Memory B cell (primary cell): ENCODE measurements around the gene GNRHR.
"Not testable (repeated sequence)": the region's sequence is repeated elsewhere in the genome, so short reads cannot be mapped to it uniquely, and the experiment has no call there.

Source experiments
- ATAC-seq: fragments of 150-1000 bp; cut with Tn5 transposase; 2 replicates; pipeline ENCODE4 v1.10.0; 2021; ENCODE audit warnings: low read depth, mild to moderate bottlenecking, moderate library complexity
- DNase-seq, 2 donors: peaks; one replicate each; pipeline ENCODE4 v3.0.0; 2022; ENCODE audit warnings: low spot score in 2 of 2
- H3K27ac Mint-ChIP-seq: one replicate; pipeline ENCODE4 v1.8.0; 2022; ENCODE audit warnings: mild to moderate bottlenecking, moderate library complexity, mixed read lengths
- H3K27me3 Mint-ChIP-seq: one replicate; pipeline ENCODE4 v1.8.0; 2022; ENCODE audit warnings: mixed read lengths
- H3K36me3 Mint-ChIP-seq: one replicate; pipeline ENCODE4 v1.8.0; 2022; ENCODE audit warnings: mild to moderate bottlenecking, mixed read lengths
- H3K4me1 Mint-ChIP-seq: one replicate; pipeline ENCODE4 v1.8.0; 2022; ENCODE audit warnings: mixed read lengths
- H3K4me3 Mint-ChIP-seq: one replicate; pipeline ENCODE4 v1.8.0; 2022; ENCODE audit warnings: mild to moderate bottlenecking, moderate library complexity, mixed read lengths
- H3K9me3 Mint-ChIP-seq: one replicate; pipeline ENCODE4 v1.8.0; 2022; ENCODE audit warnings: mixed read lengths

Gene GNRHR

GRCh38 chr4:67754288-67754687 lies at the start of gene GNRHR:
TSS of gene GNRHR (minus strand) at chr4:67754388. CDS start at chr4:67754335, 53 bp downstream.
- H3K9me3 Mint-ChIP-seq: no peaks in the 10 kb centered on the region
- H3K4me3 Mint-ChIP-seq: no peak within 1 kb of the TSS
- H3K27me3 Mint-ChIP-seq: no peaks in the 10 kb centered on the region
- H3K4me1 Mint-ChIP-seq: no peaks in the 10 kb centered on the region
- DNase-seq: no peak
- no peak for ATAC-seq
- peaks cover 4% of the 10 kb centered on the region for H3K36me3 Mint-ChIP-seq
- H3K27ac Mint-ChIP-seq: no peak within 1 kb of the TSS

GRCh38 chr4:67796810-67797209 lies 42.6 kb upstream of the GNRHR start:
- peaks cover 7% of the 10 kb centered on the region for H3K36me3 Mint-ChIP-seq
- H3K4me3 Mint-ChIP-seq: no peak overlapping the region
- no peaks in the 10 kb centered on the region for H3K4me1 Mint-ChIP-seq
- ATAC-seq (no peak), DNase-seq (no peak)
- peaks cover under 1% of the 10 kb centered on the region for H3K9me3 Mint-ChIP-seq
- H3K27me3 Mint-ChIP-seq: no peaks in the 10 kb centered on the region
- H3K27ac Mint-ChIP-seq: no peak overlapping the region

- DNase-seq (no peak), ATAC-seq (no peak)
- no peak overlapping the region for H3K4me3 Mint-ChIP-seq
- no peaks in the 10 kb centered on the region for H3K27me3 Mint-ChIP-seq
- no peaks in the 10 kb centered on the region for H3K4me1 Mint-ChIP-seq
- H3K9me3 Mint-ChIP-seq: peaks cover 3% of the 10 kb centered on the region
- no peak overlapping the region for H3K27ac Mint-ChIP-seq
- peaks cover 6% of the 10 kb centered on the region for H3K36me3 Mint-ChIP-seq
Measured at GRCh38 chr4:67790721-67791120, 36.5 kb upstream of the GNRHR start.

GRCh38 chr4:67787311-67787710 lies 33.1 kb upstream of the GNRHR start:
- H3K36me3 Mint-ChIP-seq: peaks cover 4% of the 10 kb centered on the region
- peaks cover 3% of the 10 kb centered on the region for H3K9me3 Mint-ChIP-seq
- no peak for ATAC-seq
- no peaks in the 10 kb centered on the region for H3K4me1 Mint-ChIP-seq
- no peak overlapping the region for H3K27ac Mint-ChIP-seq
- no peak for DNase-seq
- H3K4me3 Mint-ChIP-seq: no peak overlapping the region
- H3K27me3 Mint-ChIP-seq: no peaks in the 10 kb centered on the region

- Mint-ChIP-seq H3K27me3 (no peaks in the 10 kb centered on the region), H3K4me1 (no peaks in the 10 kb centered on the region), H3K27ac (no peak overlapping the region), H3K36me3 (no peaks in the 10 kb centered on the region), H3K4me3 (no peak overlapping the region), H3K9me3 (no peaks in the 10 kb centered on the region)
- ATAC-seq: no peak
- no peak for DNase-seq
Measured at GRCh38 chr4:67785528-67785927, 31.3 kb upstream of the GNRHR start.

GRCh38 chr4:67779631-67780030 lies 25.4 kb upstream of the GNRHR start:
- H3K36me3 Mint-ChIP-seq: no peaks in the 10 kb centered on the region
- H3K4me3 Mint-ChIP-seq: no peak overlapping the region
- H3K9me3 Mint-ChIP-seq: no peaks in the 10 kb centered on the region
- H3K27ac Mint-ChIP-seq: no peak overlapping the region
- H3K27me3 Mint-ChIP-seq: no peaks in the 10 kb centered on the region
- DNase-seq (no peak), ATAC-seq (no peak)
- no peaks in the 10 kb centered on the region for H3K4me1 Mint-ChIP-seq

- DNase-seq: no peak
- H3K4me1 Mint-ChIP-seq: no peaks in the 10 kb centered on the region
- H3K27me3 Mint-ChIP-seq: no peaks in the 10 kb centered on the region
- no peak for ATAC-seq
- H3K9me3 Mint-ChIP-seq: no peaks in the 10 kb centered on the region
- H3K27ac Mint-ChIP-seq: no peak overlapping the region
- no peaks in the 10 kb centered on the region for H3K36me3 Mint-ChIP-seq
- H3K4me3 Mint-ChIP-seq: no peak overlapping the region
Measured at GRCh38 chr4:67776746-67777145, 22.6 kb upstream of the GNRHR start.

GRCh38 chr4:67770422-67770821 lies 16.2 kb upstream of the GNRHR start:
- no peak overlapping the region for H3K4me3 Mint-ChIP-seq
- no peak overlapping the region for H3K27ac Mint-ChIP-seq
- H3K4me1 Mint-ChIP-seq: no peaks in the 10 kb centered on the region
- H3K9me3 Mint-ChIP-seq: no peaks in the 10 kb centered on the region
- H3K27me3 Mint-ChIP-seq: no peaks in the 10 kb centered on the region
- H3K36me3 Mint-ChIP-seq: peaks cover 11% of the 10 kb centered on the region
- DNase-seq (no peak), ATAC-seq (no peak)

- Mint-ChIP-seq H3K27ac (no peak overlapping the region), H3K36me3 (peaks cover 15% of the 10 kb centered on the region), H3K27me3 (no peaks in the 10 kb centered on the region), H3K4me1 (peaks cover 4% of the 10 kb centered on the region), H3K9me3 (no peaks in the 10 kb centered on the region), H3K4me3 (no peak overlapping the region)
- ATAC-seq (no peak), DNase-seq (no peak)
Measured at GRCh38 chr4:67765928-67766327, 11.7 kb upstream of the GNRHR start.

- ATAC-seq (no peak), DNase-seq (no peak)
- H3K27ac Mint-ChIP-seq: no peak overlapping the region
- H3K36me3 Mint-ChIP-seq: peaks cover 15% of the 10 kb centered on the region
- no peaks in the 10 kb centered on the region for H3K27me3 Mint-ChIP-seq
- H3K4me1 Mint-ChIP-seq: peaks cover 6% of the 10 kb centered on the region
- H3K9me3 Mint-ChIP-seq: no peaks in the 10 kb centered on the region
- H3K4me3 Mint-ChIP-seq: no peak overlapping the region
Measured at GRCh38 chr4:67765401-67765800, 11.2 kb upstream of the GNRHR start.

- Mint-ChIP-seq H3K4me1 (peaks cover 6% of the 10 kb centered on the region), H3K27ac (no peak overlapping the region)
Measured at GRCh38 chr4:67764183-67764582, 10.0 kb upstream of the GNRHR start.

GRCh38 chr4:67762086-67762485 lies 7.9 kb upstream of the GNRHR start:
- Mint-ChIP-seq H3K27me3 (no peaks in the 10 kb centered on the region), H3K4me3 (no peak overlapping the region), H3K27ac (peak overlapping the region; percentile 80), H3K9me3 (no peaks in the 10 kb centered on the region), H3K36me3 (peaks cover 9% of the 10 kb centered on the region), H3K4me1 (peaks cover 6% of the 10 kb centered on the region)
- ATAC-seq: peak; percentile 65
- no peak for DNase-seq

More at GRCh38 chr4:67764183-67764582, 10.0 kb upstream of the GNRHR start:
- Mint-ChIP-seq H3K36me3 (peaks cover 15% of the 10 kb centered on the region), H3K9me3 (no peaks in the 10 kb centered on the region), H3K4me3 (no peak overlapping the region), H3K27me3 (no peaks in the 10 kb centered on the region)
- ATAC-seq (no peak), DNase-seq (no peak)

GRCh38 chr4:67756991-67757390 lies 2.8 kb upstream of the GNRHR start:
- not testable (repeated sequence) for H3K9me3 Mint-ChIP-seq, H3K36me3 Mint-ChIP-seq, H3K27ac Mint-ChIP-seq, ATAC-seq, H3K4me3 Mint-ChIP-seq, H3K27me3 Mint-ChIP-seq, DNase-seq, H3K4me1 Mint-ChIP-seq

- H3K36me3 Mint-ChIP-seq: peaks cover 4% of the 10 kb centered on the region
- H3K9me3 Mint-ChIP-seq: no peaks in the 10 kb centered on the region
- H3K27ac Mint-ChIP-seq: no peak overlapping the region
- H3K4me1 Mint-ChIP-seq: peaks cover 2% of the 10 kb centered on the region
- DNase-seq (no peak), ATAC-seq (no peak)
- no peaks in the 10 kb centered on the region for H3K27me3 Mint-ChIP-seq
- H3K4me3 Mint-ChIP-seq: no peak overlapping the region
Measured at GRCh38 chr4:67755974-67756373, 1.8 kb upstream of the GNRHR start.

GRCh38 chr4:67751260-67751659 lies 2.9 kb downstream of the GNRHR start:
- Mint-ChIP-seq H3K36me3 (peaks cover under 1% of the 10 kb centered on the region), H3K4me1 (no peaks in the 10 kb centered on the region), H3K27ac (no peak overlapping the region), H3K9me3 (no peaks in the 10 kb centered on the region), H3K27me3 (no peaks in the 10 kb centered on the region), H3K4me3 (no peak overlapping the region)
- ATAC-seq: no peak
- DNase-seq: no peak
